Measurements from ENCODE around the gene TAAR5.

TAAR5 gene

DNA sequence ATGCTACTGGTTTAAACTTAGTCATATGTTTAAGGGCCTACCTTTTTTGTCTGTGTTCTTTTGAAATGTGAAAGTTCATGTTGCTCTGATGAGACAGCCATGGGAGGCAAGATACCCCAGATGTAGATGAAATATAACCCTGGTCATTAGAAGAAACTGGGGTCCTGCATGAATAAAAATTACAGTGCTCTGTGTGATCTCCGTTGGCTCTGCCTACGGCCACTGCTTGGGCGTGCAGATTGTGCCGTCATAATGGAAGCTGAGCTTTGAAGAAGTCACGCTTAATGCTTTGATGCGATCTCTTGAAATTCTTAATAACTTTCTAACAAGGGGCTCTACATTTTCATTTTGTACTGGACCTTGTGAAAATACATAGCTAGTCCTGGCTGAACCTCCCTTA is 34.6 kb upstream of the TAAR5 start, which contains the start of gene TAAR2:
Gene TAAR2 (minus strand): TSS at position 101 of the 400 bp plus-strand sequence. CDS start 0 bp downstream, at position 101.
- Histone ChIP-seq H3K4me3 (replicated peaks; ENCODE audit: insufficient read depth, low read length) (no peak within 1 kb of the TSS), H3K27me3 (ENCODE audit: insufficient read depth, poor library complexity, severe bottlenecking) (peaks cover 7% of the 10 kb centered on the region), H3K27ac (replicated peaks) (no peak within 1 kb of the TSS)
- DNase-seq (ENCODE audit: low read depth in 1 of 2, low spot score in 1 of 2), result no peak
- no peak for TF ChIP-seq SPI1 (IDR thresholded peaks at IDR 0.05; ENCODE audit: borderline replicate concordance, low read depth)
- TF ChIP-seq, protein P1, sequence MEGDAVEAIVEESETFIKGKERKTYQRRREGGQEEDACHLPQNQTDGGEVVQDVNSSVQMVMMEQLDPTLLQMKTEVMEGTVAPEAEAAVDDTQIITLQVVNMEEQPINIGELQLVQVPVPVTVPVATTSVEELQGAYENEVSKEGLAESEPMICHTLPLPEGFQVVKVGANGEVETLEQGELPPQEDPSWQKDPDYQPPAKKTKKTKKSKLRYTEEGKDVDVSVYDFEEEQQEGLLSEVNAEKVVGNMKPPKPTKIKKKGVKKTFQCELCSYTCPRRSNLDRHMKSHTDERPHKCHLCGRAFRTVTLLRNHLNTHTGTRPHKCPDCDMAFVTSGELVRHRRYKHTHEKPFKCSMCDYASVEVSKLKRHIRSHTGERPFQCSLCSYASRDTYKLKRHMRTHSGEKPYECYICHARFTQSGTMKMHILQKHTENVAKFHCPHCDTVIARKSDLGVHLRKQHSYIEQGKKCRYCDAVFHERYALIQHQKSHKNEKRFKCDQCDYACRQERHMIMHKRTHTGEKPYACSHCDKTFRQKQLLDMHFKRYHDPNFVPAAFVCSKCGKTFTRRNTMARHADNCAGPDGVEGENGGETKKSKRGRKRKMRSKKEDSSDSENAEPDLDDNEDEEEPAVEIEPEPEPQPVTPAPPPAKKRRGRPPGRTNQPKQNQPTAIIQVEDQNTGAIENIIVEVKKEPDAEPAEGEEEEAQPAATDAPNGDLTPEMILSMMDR (IDR thresholded peaks at IDR 0.05; ENCODE audit: insufficient read depth, low read length), result no peak
- TF ChIP-seq POLR2AphosphoS5 (IDR thresholded peaks at IDR 0.05; ENCODE audit: low read depth), result no peak
- TF ChIP-seq GABPA (IDR thresholded peaks at IDR 0.05; ENCODE audit: low read depth), result no peak
- TF ChIP-seq, protein P2, sequence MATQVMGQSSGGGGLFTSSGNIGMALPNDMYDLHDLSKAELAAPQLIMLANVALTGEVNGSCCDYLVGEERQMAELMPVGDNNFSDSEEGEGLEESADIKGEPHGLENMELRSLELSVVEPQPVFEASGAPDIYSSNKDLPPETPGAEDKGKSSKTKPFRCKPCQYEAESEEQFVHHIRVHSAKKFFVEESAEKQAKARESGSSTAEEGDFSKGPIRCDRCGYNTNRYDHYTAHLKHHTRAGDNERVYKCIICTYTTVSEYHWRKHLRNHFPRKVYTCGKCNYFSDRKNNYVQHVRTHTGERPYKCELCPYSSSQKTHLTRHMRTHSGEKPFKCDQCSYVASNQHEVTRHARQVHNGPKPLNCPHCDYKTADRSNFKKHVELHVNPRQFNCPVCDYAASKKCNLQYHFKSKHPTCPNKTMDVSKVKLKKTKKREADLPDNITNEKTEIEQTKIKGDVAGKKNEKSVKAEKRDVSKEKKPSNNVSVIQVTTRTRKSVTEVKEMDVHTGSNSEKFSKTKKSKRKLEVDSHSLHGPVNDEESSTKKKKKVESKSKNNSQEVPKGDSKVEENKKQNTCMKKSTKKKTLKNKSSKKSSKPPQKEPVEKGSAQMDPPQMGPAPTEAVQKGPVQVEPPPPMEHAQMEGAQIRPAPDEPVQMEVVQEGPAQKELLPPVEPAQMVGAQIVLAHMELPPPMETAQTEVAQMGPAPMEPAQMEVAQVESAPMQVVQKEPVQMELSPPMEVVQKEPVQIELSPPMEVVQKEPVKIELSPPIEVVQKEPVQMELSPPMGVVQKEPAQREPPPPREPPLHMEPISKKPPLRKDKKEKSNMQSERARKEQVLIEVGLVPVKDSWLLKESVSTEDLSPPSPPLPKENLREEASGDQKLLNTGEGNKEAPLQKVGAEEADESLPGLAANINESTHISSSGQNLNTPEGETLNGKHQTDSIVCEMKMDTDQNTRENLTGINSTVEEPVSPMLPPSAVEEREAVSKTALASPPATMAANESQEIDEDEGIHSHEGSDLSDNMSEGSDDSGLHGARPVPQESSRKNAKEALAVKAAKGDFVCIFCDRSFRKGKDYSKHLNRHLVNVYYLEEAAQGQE (IDR thresholded peaks at IDR 0.05; ENCODE audit: insufficient replicate concordance, low read depth), result no peak

DNA sequence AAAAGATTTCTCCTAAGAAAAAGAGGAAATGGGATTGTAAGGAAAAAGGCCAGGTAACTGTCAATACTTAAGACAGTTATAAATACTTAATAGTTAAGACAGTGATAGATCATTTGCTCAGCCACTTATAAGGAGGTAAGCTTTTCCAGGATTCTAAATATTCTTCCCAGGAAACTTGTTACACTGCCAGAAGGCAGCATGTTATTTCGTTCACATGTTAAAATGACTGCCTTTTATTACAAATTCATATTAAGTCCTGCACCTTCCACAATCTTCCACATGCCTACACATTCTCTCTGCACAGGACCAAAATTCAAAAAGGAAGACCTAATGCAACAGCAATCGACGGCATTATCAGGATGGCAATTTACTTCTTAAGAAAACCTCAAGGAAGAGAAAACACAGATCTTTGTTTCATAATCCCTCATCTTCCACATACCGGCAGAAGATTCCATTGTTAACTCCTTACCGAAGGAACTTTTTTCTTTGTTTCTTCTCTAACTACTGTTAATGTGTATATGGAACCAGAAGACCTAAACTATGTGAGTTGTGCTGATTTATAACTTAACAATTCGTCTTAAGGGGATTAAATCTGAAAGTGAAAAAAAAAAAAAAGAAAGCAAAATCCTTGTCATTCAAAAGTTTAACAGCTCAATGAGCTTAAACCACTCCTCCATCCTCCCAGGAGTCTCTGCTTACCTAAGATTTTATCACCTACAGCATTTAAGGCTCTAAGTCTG is 33.7 kb upstream of the TAAR5 start:
- peaks cover 7% of the 10 kb centered on the region for H3K27me3 ChIP-seq (ENCODE audit: insufficient read depth, poor library complexity, severe bottlenecking)
- no peak for TF ChIP-seq SPI1 (IDR thresholded peaks at IDR 0.05; ENCODE audit: borderline replicate concordance, low read depth)
- TF ChIP-seq, protein P1 (IDR thresholded peaks at IDR 0.05; ENCODE audit: insufficient read depth, low read length), result no peak
- no peak for TF ChIP-seq POLR2AphosphoS5 (IDR thresholded peaks at IDR 0.05; ENCODE audit: low read depth)
- TF ChIP-seq, protein P2 (IDR thresholded peaks at IDR 0.05; ENCODE audit: insufficient replicate concordance, low read depth), result no peak
- no peak for TF ChIP-seq GABPA (IDR thresholded peaks at IDR 0.05; ENCODE audit: low read depth)
- DNase-seq (ENCODE audit: low read depth in 1 of 2, low spot score in 1 of 2), result no peak
- H3K27ac ChIP-seq (replicated peaks), result no peak overlapping the region
- no peak overlapping the region for H3K4me3 ChIP-seq (replicated peaks; ENCODE audit: insufficient read depth, low read length)

DNA sequence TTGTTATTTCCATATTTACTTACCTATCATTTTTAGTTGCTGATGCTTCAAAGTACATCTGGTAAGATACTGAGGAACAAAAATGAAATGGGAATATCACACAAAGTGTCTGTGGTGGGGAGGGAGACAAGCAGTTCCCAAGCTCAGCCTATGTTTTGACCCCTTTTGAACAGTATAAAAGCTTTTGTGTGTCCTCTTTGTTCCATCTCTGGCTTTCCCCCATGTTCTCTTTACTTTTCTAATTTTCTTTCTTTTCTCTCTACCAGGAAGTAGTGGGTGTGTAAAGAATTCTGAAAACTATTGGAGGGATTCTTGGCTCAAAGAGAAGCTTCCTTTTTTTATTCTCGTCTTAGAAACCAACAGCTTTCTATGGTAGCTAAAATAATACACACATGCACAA is 27.1 kb upstream of the TAAR5 start:
- Histone ChIP-seq H3K27me3 (ENCODE audit: insufficient read depth, poor library complexity, severe bottlenecking) (peaks cover 9% of the 10 kb centered on the region), H3K27ac (replicated peaks) (no peak overlapping the region), H3K4me3 (replicated peaks; ENCODE audit: insufficient read depth, low read length) (no peak overlapping the region)
- TF ChIP-seq, protein P2 (IDR thresholded peaks at IDR 0.05; ENCODE audit: insufficient replicate concordance, low read depth), result no peak
- TF ChIP-seq SPI1 (IDR thresholded peaks at IDR 0.05; ENCODE audit: borderline replicate concordance, low read depth), result no peak
- TF ChIP-seq GABPA (IDR thresholded peaks at IDR 0.05; ENCODE audit: low read depth), result no peak
- no peak for TF ChIP-seq POLR2AphosphoS5 (IDR thresholded peaks at IDR 0.05; ENCODE audit: low read depth)
- TF ChIP-seq, protein P1 (IDR thresholded peaks at IDR 0.05; ENCODE audit: insufficient read depth, low read length), result no peak
- DNase-seq (ENCODE audit: low read depth in 1 of 2, low spot score in 1 of 2), result no peak

Data from HL-60 (cell line).